Neutrophil (primary cell): Measurements from ENCODE around the gene VWA8.

Experiments used
- H3K27ac ChIP-seq: fragments of 200-600 bp; sonication (generic); 2 replicates; pipeline ENCODE4 v1.5.1; 2016; ENCODE audit warnings: mild to moderate bottlenecking, moderate library complexity
- H3K27me3 ChIP-seq: fragments of 200-600 bp; sonication (generic); 2 replicates; pipeline ENCODE4 v1.6.0; 2016; ENCODE audit warnings: mild to moderate bottlenecking
- H3K36me3 ChIP-seq: fragments of 200-600 bp; sonication (generic); 2 replicates; pipeline ENCODE4 v1.5.1; 2017
- H3K4me1 ChIP-seq, 2 experiments: fragments of 200-600 bp in 1 of 2; sonication (generic) in 1 of 2; 1 replicate in 1 of 2; 2 replicates in 1 of 2; pipeline versions ENCODE4 v1.5.1 to v1.6.1; 2013 to 2016; ENCODE audit warnings: low read depth in 1 of 2, low read length in 1 of 2, mild to moderate bottlenecking in 1 of 2, moderate library complexity in 1 of 2; ENCODE audit not compliant: control insufficient read depth in 1 of 2, insufficient read depth in 1 of 2
- H3K4me3 ChIP-seq, 2 experiments: fragments of 200-600 bp in 1 of 2; sonication (generic) in 1 of 2; 1 replicate in 1 of 2; 2 replicates in 1 of 2; pipeline ENCODE4 v1.5.1; 2013 to 2016; ENCODE audit warnings: low read depth in 1 of 2, low read length in 1 of 2, mild to moderate bottlenecking in 1 of 2, moderate library complexity in 1 of 2
- H3K9me3 ChIP-seq: fragments of 200-600 bp; sonication (generic); 2 replicates; pipeline ENCODE4 v1.5.1; 2016
- CTCF ChIP-seq: fragments of 200-600 bp; sonication (generic); IDR thresholded peaks from 2 replicates; pipeline ENCODE4 v1.5.1; 2016; ENCODE audit warnings: antibody characterized with exemption

Gene VWA8

GRCh38 chr13:41851351-41851750 lies 109.6 kb downstream of the VWA8 start:
- H3K27ac ChIP-seq, result no peak overlapping the region
- H3K9me3 ChIP-seq, result no peaks in the 10 kb centered on the region
- no peaks in the 10 kb centered on the region for H3K36me3 ChIP-seq
- H3K4me1 ChIP-seq, result no peaks in the 10 kb centered on the region
- no peaks in the 10 kb centered on the region for H3K27me3 ChIP-seq
- TF ChIP-seq CTCF, result no peak
- H3K4me3 ChIP-seq, result no peak overlapping the region

- Histone ChIP-seq H3K36me3 (no peaks in the 10 kb centered on the region), H3K9me3 (no peaks in the 10 kb centered on the region), H3K27ac (no peak overlapping the region), H3K4me3 (no peak overlapping the region), H3K27me3 (no peaks in the 10 kb centered on the region), H3K4me1 (no peaks in the 10 kb centered on the region)
- TF ChIP-seq CTCF, result no peak
Measured at GRCh38 chr13:41848435-41849255, 112.3 kb downstream of the VWA8 start.

GRCh38 chr13:41847216-41847615 lies 113.7 kb downstream of the VWA8 start:
- H3K27ac ChIP-seq, result no peak overlapping the region
- TF ChIP-seq CTCF, result no peak

GRCh38 chr13:41842036-41842620 lies 118.8 kb downstream of the VWA8 start:
- Histone ChIP-seq H3K36me3 (no peaks in the 10 kb centered on the region), H3K27me3 (no peaks in the 10 kb centered on the region), H3K9me3 (no peaks in the 10 kb centered on the region), H3K4me3 (no peak overlapping the region), H3K4me1 (peaks cover 2 to 5% of the 10 kb centered on the region in 2 experiments), H3K27ac (no peak overlapping the region)
- no peak for TF ChIP-seq CTCF

More at GRCh38 chr13:41847216-41847615, 113.7 kb downstream of the VWA8 start:
- peaks cover 0 to under 1% of the 10 kb centered on the region in 2 experiments for H3K4me1 ChIP-seq
- no peaks in the 10 kb centered on the region for H3K9me3 ChIP-seq
- H3K27me3 ChIP-seq, result no peaks in the 10 kb centered on the region
- no peak overlapping the region for H3K4me3 ChIP-seq
- H3K36me3 ChIP-seq, result no peaks in the 10 kb centered on the region

GRCh38 chr13:41837629-41838028 lies 123.3 kb downstream of the VWA8 start:
- no peaks in the 10 kb centered on the region for H3K9me3 ChIP-seq
- no peak overlapping the region for H3K27ac ChIP-seq
- H3K36me3 ChIP-seq, result no peaks in the 10 kb centered on the region
- no peak for TF ChIP-seq CTCF
- no peak overlapping the region for H3K4me3 ChIP-seq
- no peaks in the 10 kb centered on the region for H3K27me3 ChIP-seq
- H3K4me1 ChIP-seq, result peaks cover 2 to 5% of the 10 kb centered on the region in 2 experiments
